HEK293 (cell line): ENCODE results near the gene PLIN5.
A peak's percentile ranks its signal among the peaks of the same experiment; 100 is the strongest.

Experiments
- CTCF ChIA-PET: fragments of 350-600 bp; formaldehyde crosslinking; extraction: SDS; loops from one replicate; lab custom pipeline; 2021; ENCODE audit warnings: antibody characterized with exemption; lab: Yijun Ruan, JAX
- POLR2A ChIA-PET: fragments of 300-600 bp; formaldehyde crosslinking; extraction: SDS; loops from one replicate; lab custom pipeline; 2020; ENCODE audit warnings: antibody characterized with exemption, inconsistent platforms; lab: Yijun Ruan, JAX
- H3K27ac ChIP-seq: fragments of 200-500 bp; sonication (Bioruptor generic); 2 replicates; pipeline ENCODE4 v1.5.1; 2014; ENCODE audit warnings: low read depth, low read length, control low read depth, inconsistent platforms; ENCODE audit errors: extremely low read depth
- H3K36me3 ChIP-seq, 2 experiments: fragments of 200-500 bp in 1 of 2; sonication (Bioruptor generic) in 1 of 2; 1 replicate in 1 of 2; 2 replicates in 1 of 2; pipeline ENCODE4 v1.5.1; 2014 to 2017; ENCODE audit warnings: inconsistent platforms in 2 of 2, low read length in 2 of 2; ENCODE audit not compliant: control insufficient read depth in 2 of 2, insufficient read depth in 1 of 2
- H3K4me1 ChIP-seq: fragments of 200-500 bp; sonication (Bioruptor generic); 2 replicates; pipeline ENCODE4 v1.5.1; 2014; ENCODE audit warnings: mild to moderate bottlenecking, low read length, inconsistent platforms; ENCODE audit not compliant: control insufficient read depth, insufficient read depth
- H3K4me3 ChIP-seq: 2 replicates; pipeline ENCODE4 v1.5.1; 2011; ENCODE audit warnings: low read depth, mild to moderate bottlenecking, control low read depth, low read length, moderate library complexity
- H3K9me3 ChIP-seq: fragments of 200-500 bp; sonication (Bioruptor generic); 2 replicates; pipeline ENCODE4 v1.5.1; 2014; ENCODE audit warnings: low read depth, low read length, inconsistent platforms; ENCODE audit not compliant: control insufficient read depth, insufficient read depth
- CTCF ChIP-seq: fragments of 450-650 bp; formaldehyde crosslinking; IDR thresholded peaks from 2 replicates; pipeline ENCODE4 v1.5.1; 2016; ENCODE audit warnings: missing biosample characterization, missing genetic modification characterization
- EGR2 ChIP-seq: fragments of 450-650 bp; formaldehyde crosslinking; IDR thresholded peaks from 2 replicates; pipeline ENCODE4 v1.5.1; 2016; ENCODE audit warnings: low read depth, missing biosample characterization, missing genetic modification characterization
- INSM2 ChIP-seq: fragments of 450-650 bp; formaldehyde crosslinking; IDR thresholded peaks from 2 replicates; pipeline ENCODE4 v1.5.1; 2016; ENCODE audit warnings: missing biosample characterization, missing genetic modification characterization
- KLF17 ChIP-seq: fragments of 450-650 bp; formaldehyde crosslinking; IDR thresholded peaks from 2 replicates; pipeline ENCODE4 v1.5.1; 2016; ENCODE audit warnings: missing biosample characterization, missing genetic modification characterization
- PATZ1 ChIP-seq: fragments of 450-650 bp; formaldehyde crosslinking; IDR thresholded peaks from 2 replicates; pipeline ENCODE4 v1.5.1; 2016; ENCODE audit warnings: missing biosample characterization, missing genetic modification characterization
- ZBTB26 ChIP-seq: fragments of 450-650 bp; formaldehyde crosslinking; optimal IDR thresholded peaks from 2 replicates; pipeline ENCODE3; 2016; ENCODE audit warnings: missing biosample characterization, mild to moderate bottlenecking, missing genetic modification characterization
- ZBTB49 ChIP-seq: fragments of 450-650 bp; formaldehyde crosslinking; IDR thresholded peaks from 2 replicates; pipeline ENCODE4 v1.5.1; 2016; ENCODE audit warnings: missing biosample characterization, missing genetic modification characterization, low read depth
- ZBTB6 ChIP-seq: fragments of 450-650 bp; formaldehyde crosslinking; IDR thresholded peaks from 2 replicates; pipeline ENCODE4 v1.5.1; 2017; ENCODE audit warnings: missing biosample characterization, missing genetic modification characterization
- ZFP69B ChIP-seq: fragments of 450-650 bp; formaldehyde crosslinking; IDR thresholded peaks from 2 replicates; pipeline ENCODE4 v1.5.1; 2016; ENCODE audit warnings: missing biosample characterization, missing genetic modification characterization
- ZNF138 ChIP-seq: fragments of 450-650 bp; formaldehyde crosslinking; IDR thresholded peaks from 2 replicates; pipeline ENCODE4 v1.5.1; 2016; ENCODE audit warnings: missing biosample characterization, missing genetic modification characterization, borderline replicate concordance
- ZNF16 ChIP-seq: fragments of 450-650 bp; formaldehyde crosslinking; IDR thresholded peaks from 2 replicates; pipeline ENCODE4 v1.5.1; 2016; ENCODE audit warnings: low read depth, missing biosample characterization, missing genetic modification characterization
- ZNF2 ChIP-seq: fragments of 450-650 bp; formaldehyde crosslinking; IDR thresholded peaks from 2 replicates; pipeline ENCODE4 v1.5.1; 2016; ENCODE audit warnings: missing biosample characterization, missing genetic modification characterization
- ZNF324 ChIP-seq: fragments of 450-650 bp; formaldehyde crosslinking; IDR thresholded peaks from 2 replicates; pipeline ENCODE4 v1.5.1; 2016; ENCODE audit warnings: missing biosample characterization, missing genetic modification characterization
- ZNF341 ChIP-seq: fragments of 450-650 bp; formaldehyde crosslinking; IDR thresholded peaks from 2 replicates; pipeline ENCODE4; 2016; ENCODE audit warnings: low read depth, missing biosample characterization, missing genetic modification characterization
- ZNF513 ChIP-seq: fragments of 450-650 bp; IDR thresholded peaks from 2 replicates; pipeline ENCODE4 v1.5.1; 2018; ENCODE audit warnings: missing biosample characterization, missing genetic modification characterization
- ZNF580 ChIP-seq: fragments of 450-650 bp; formaldehyde crosslinking; IDR thresholded peaks from 2 replicates; pipeline ENCODE4 v1.5.1; 2016; ENCODE audit warnings: missing biosample characterization, missing genetic modification characterization
- ZNF639 ChIP-seq: fragments of 450-650 bp; formaldehyde crosslinking; IDR thresholded peaks from 2 replicates; pipeline ENCODE4 v1.5.1; 2016; ENCODE audit warnings: missing biosample characterization, missing genetic modification characterization
- ZNF654 ChIP-seq: fragments of 450-650 bp; formaldehyde crosslinking; IDR thresholded peaks from 2 replicates; pipeline ENCODE4 v1.5.1; 2016; ENCODE audit warnings: low read depth, missing biosample characterization, missing genetic modification characterization
- ZNF701 ChIP-seq: fragments of 450-650 bp; formaldehyde crosslinking; IDR thresholded peaks from 2 replicates; pipeline ENCODE4 v1.5.1; 2016; ENCODE audit warnings: missing biosample characterization, missing genetic modification characterization
- ZSCAN23 ChIP-seq: fragments of 450-650 bp; formaldehyde crosslinking; IDR thresholded peaks from 2 replicates; pipeline ENCODE4 v1.5.1; 2016; ENCODE audit warnings: missing biosample characterization, missing genetic modification characterization

The PLIN5 gene

GRCh38 chr19:4568886-4569285 lies 33.9 kb upstream of the PLIN5 start (continued):
- TF ChIP-seq ZNF639 (tag by site-specific recombination) (no peak), ZNF701 (tag by site-specific recombination) (no peak), ZNF138 (tag by site-specific recombination) (no peak)

GRCh38 chr19:4567584-4568071 lies 32.6 kb upstream of the PLIN5 start:
- CTCF ChIA-PET, result interaction anchor here (0.6 to 3.5 kb wide), 25 partner anchors 9 to 229 kb away, joined by 3 to 48 read pairs (median 4); no protein-coding TSS in a partner anchor
- H3K9me3 ChIP-seq, result no peaks in the 10 kb centered on the region
- POLR2A ChIA-PET, result interaction anchor here (0.6 kb wide), 1 partner anchor 30 kb away, joined by 3 read pairs; no protein-coding TSS in a partner anchor
- H3K27ac ChIP-seq, result no peak overlapping the region
- no peaks in the 10 kb centered on the region for H3K4me1 ChIP-seq
- no peak overlapping the region for H3K4me3 ChIP-seq
- H3K36me3 ChIP-seq, result no peaks in the 10 kb centered on the region
- TF ChIP-seq ZSCAN23 (tag by site-specific recombination) (peak; percentile 28; the same call in 1 of the 2 replicates), ZNF654 (tag by site-specific recombination) (peak; percentile 50), ZBTB49 (tag by site-specific recombination) (no peak), ZBTB6 (tag by site-specific recombination) (no peak), INSM2 (0 out of 2 replicates have a peak, but pooled peaks have one; percentile 39), ZNF341 (tag by site-specific recombination) (peak; percentile 68; the same call in 1 of the 2 replicates), ZBTB26 (tag by site-specific recombination) (peak; percentile 20), CTCF (tag by site-specific recombination) (peak; percentile 92), PATZ1 (tag by site-specific recombination) (peak; percentile 39; the same call in 1 of the 2 replicates), ZNF324 (tag by site-specific recombination) (no peak), EGR2 (tag by site-specific recombination) (peak; percentile 47; the same call in 1 of the 2 replicates), ZNF16 (tag by site-specific recombination) (peak; percentile 100), ZFP69B (tag by site-specific recombination) (no peak), ZNF513 (no peak), ZNF580 (tag by site-specific recombination) (peak; percentile 92), ZNF2 (tag by site-specific recombination) (peak; percentile 76; the same call in 1 of the 2 replicates), KLF17 (peak; percentile 71)
